Transverse colon (tissue), 4 donors: ENCODE results near the gene PPP1R9B. TPM values are rescaled to one million over a fixed set of nuclear protein-coding genes. Genes with fewer than 3 reads are reported as not detected.

Experiments used
- DNase-seq: peaks from one replicate; pipeline ENCODE4 v3.0.0-alpha.2; 2019
- H3K27ac ChIP-seq, 4 donors: fragments of 200-600 bp; sonication (generic); 2 replicates each; pipeline ENCODE4 v1.5.1; 2016 to 2018; ENCODE audit warnings: inconsistent platforms in 4 of 4
- H3K27me3 ChIP-seq: fragments of 200-600 bp; sonication (generic); 2 replicates; pipeline ENCODE4 v1.5.1; 2017; ENCODE audit warnings: inconsistent platforms
- H3K36me3 ChIP-seq, 4 donors: fragments of 200-600 bp; sonication (generic); 2 replicates each; pipeline ENCODE4 v1.5.1; 2017 to 2019; ENCODE audit warnings: inconsistent platforms in 4 of 4
- H3K4me1 ChIP-seq, 4 donors: fragments of 200-600 bp; sonication (generic); 2 replicates each; pipeline ENCODE4 v1.5.1; 2017 to 2020; ENCODE audit warnings: inconsistent platforms in 4 of 4
- H3K4me3 ChIP-seq, 4 donors: fragments of 200-600 bp; sonication (generic); 1 replicate in 1 of 4; 2 replicates in 3 of 4; pipeline versions ENCODE4 v1.5.1 to v1.6.1; 2017 to 2019; ENCODE audit warnings: inconsistent platforms in 4 of 4
- H3K9me3 ChIP-seq, 2 donors: fragments of 200-600 bp; sonication (generic); 2 replicates each; pipeline ENCODE4 v1.5.1; 2017 to 2019; ENCODE audit warnings: inconsistent platforms in 2 of 2
- CTCF ChIP-seq, 5 experiments: fragments of 200-600 bp in 3 of 5; fragments of 450-650 bp in 2 of 5; sonication (generic) in 3 of 5; IDR thresholded peaks; 1 replicate in 2 of 5; 2 replicates in 3 of 5; pipeline ENCODE4 v1.5.1; 2016 to 2017; ENCODE audit warnings: antibody characterized with exemption in 5 of 5, inconsistent platforms in 3 of 5, mild to moderate bottlenecking in 2 of 5, moderate library complexity in 1 of 5
- EP300 ChIP-seq: sonication (generic); formaldehyde crosslinking; IDR thresholded peaks from one replicate; pipeline ENCODE4 v1.6.1; 2017; ENCODE audit warnings: antibody characterized with exemption, low read depth
- POLR2A ChIP-seq: fragments of 450-650 bp; IDR thresholded peaks from one replicate; pipeline ENCODE4 v1.6.1; 2016; ENCODE audit warnings: antibody characterized with exemption, mild to moderate bottlenecking, moderate library complexity
- POLR2AphosphoS5 ChIP-seq, 3 donors: sonication (generic); formaldehyde crosslinking; IDR thresholded peaks; one replicate each; pipeline ENCODE4 v1.6.1; 2016; ENCODE audit warnings: antibody characterized with exemption in 3 of 3
- WGBS, 2 donors: methylation state at CpG; one replicate each; pipeline ENCODE4 v1.1.5; 2018; ENCODE audit warnings: low coverage in 1 of 2; 5-methylcytosine and 5-hydroxymethylcytosine counted together
- in situ Hi-C, 4 donors: fragments of 200-750 bp; cut with MboI; loops; one replicate each; pipeline versions ENCODE4 v1.15.0 to v1.15.1; 2017; ENCODE audit warnings: low sequenced_read_pairs in 3 of 4, low pct_ligation_motif_present in 1 of 4, low pct_unique_long_range_greater_than_20kb in 1 of 4
- intact Hi-C: fragments of 100-400 bp; cut with DNase I; formaldehyde crosslinking; loops from one replicate; pipeline ENCODE4 v1.15.1; 2023; ENCODE audit warnings: low total_unique reads
- total RNA-seq, 4 donors: library from RNA; depleted of rRNA; stranded (reverse); fragments of >200 nt; gene quantifications; one replicate each; pipeline ENCODE4 v1.1.0, GENCODE V29; 2016

Gene PPP1R9B
- total RNA-seq, 4 donors from 2014 or later: 19.0 to 29.9 (median 27.7) TPM

- peak overlapping the region; percentile 55 to 83 (median 66) for H3K27ac ChIP-seq
Observed at GRCh38 chr17:50184064-50184463, 33.6 kb upstream of the PPP1R9B start.

GRCh38 chr17:50183421-50183994 lies 33.0 kb upstream of the PPP1R9B start:
- TF ChIP-seq CTCF (IDR thresholded peaks at IDR 0.05) (no peak), EP300 (no peak), POLR2A (no peak), POLR2AphosphoS5 (IDR thresholded peaks at IDR 0.05) (no peak)
- 48 to 71% methylated on average over 3 to 12 of the region's 12 CpGs for whole genome bisulfite sequencing, 2 donors
- intact Hi-C loops: no loop called here
- no peak for DNase-seq
- H3K9me3 ChIP-seq: no peaks in the 10 kb centered on the region
- peaks cover 3 to 23% (median 8%) of the 10 kb centered on the region in 4 donors for H3K4me1 ChIP-seq
- H3K27me3 ChIP-seq: no peaks in the 10 kb centered on the region
- H3K36me3 ChIP-seq: peaks cover 0 to 2% (median 0%) of the 10 kb centered on the region in 4 donors
- no peak overlapping the region for H3K4me3 ChIP-seq
- in situ Hi-C loops: no loop called here
- peak overlapping the region; percentile 55 to 83 (median 66) for H3K27ac ChIP-seq

More at GRCh38 chr17:50184064-50184463, 33.6 kb upstream of the PPP1R9B start:
- WGBS, 2 donors: 47 to 53% methylated on average over 4 to 8 of the region's 8 CpGs
- H3K27me3 ChIP-seq: no peaks in the 10 kb centered on the region
- DNase-seq: no peak
- peaks cover 0 to 20% (median 6%) of the 10 kb centered on the region in 4 donors for H3K4me1 ChIP-seq
- H3K9me3 ChIP-seq: no peaks in the 10 kb centered on the region
- in situ Hi-C loops (no loop called here), intact Hi-C loops (no loop called here)
- H3K36me3 ChIP-seq: peaks cover 0 to 2% (median 0%) of the 10 kb centered on the region in 4 donors
- TF ChIP-seq POLR2AphosphoS5 (IDR thresholded peaks at IDR 0.05) (no peak), CTCF (IDR thresholded peaks at IDR 0.05) (peak in 1 of 5 experiments; percentile 2)
- no peak overlapping the region for H3K4me3 ChIP-seq

GRCh38 chr17:50182783-50183420 lies 32.4 kb upstream of the PPP1R9B start:
- Histone ChIP-seq H3K4me1 (peaks cover 9 to 29% (median 15%) of the 10 kb centered on the region in 4 donors), H3K27ac (peak overlapping the region; percentile 55 to 83 (median 66)), H3K27me3 (no peaks in the 10 kb centered on the region), H3K4me3 (no peak overlapping the region), H3K36me3 (no peaks in the 10 kb centered on the region), H3K9me3 (no peaks in the 10 kb centered on the region)
- DNase-seq: no peak
- intact Hi-C loops: no loop called here
- in situ Hi-C loops: no loop called here
- 47 to 84% methylated on average over 3 to 18 of the region's 18 CpGs for WGBS, 2 donors
- TF ChIP-seq EP300 (no peak), POLR2AphosphoS5 (IDR thresholded peaks at IDR 0.05) (no peak), POLR2A (no peak), CTCF (IDR thresholded peaks at IDR 0.05) (no peak)

GRCh38 chr17:50181591-50182560 lies 31.4 kb upstream of the PPP1R9B start:
- 74 to 79% methylated on average over 6 to 12 of the region's 12 CpGs for WGBS, 2 donors
- no peak for TF ChIP-seq POLR2AphosphoS5 (IDR thresholded peaks at IDR 0.05)
- TF ChIP-seq CTCF (IDR thresholded peaks at IDR 0.05): no peak
- no peak for TF ChIP-seq POLR2A
- TF ChIP-seq EP300: no peak
- Histone ChIP-seq H3K36me3 (no peaks in the 10 kb centered on the region), H3K27ac (peak overlapping the region in 2 of 4 donors; percentile 21), H3K27me3 (no peaks in the 10 kb centered on the region), H3K4me1 (peaks cover 19 to 35% (median 22%) of the 10 kb centered on the region in 4 donors), H3K9me3 (no peaks in the 10 kb centered on the region), H3K4me3 (no peak overlapping the region)
- DNase-seq: no peak
- intact Hi-C loops: no loop called here
- in situ Hi-C loops: no loop called here
